GM23338 (cell line): ENCODE data around the gene TMC2. TPM values are rescaled to one million over a fixed set of nuclear protein-coding genes. Genes with fewer than 3 reads are reported as not detected.
A peak's percentile ranks its signal among the peaks of the same experiment; 100 is the strongest.

ENCODE experiments used
- ATAC-seq: fragments of 200-7000 bp; cut with Tn5 transposase; 3 replicates; pipeline ENCODE4 v1.9.1; 2020
- DNase-seq: peaks from one replicate; pipeline ENCODE4 v3.0.0-alpha.2; 2015; ENCODE audit warnings: low spot score
- H2AFZ ChIP-seq: fragments of 200-600 bp; sonication (generic); 2 replicates; pipeline ENCODE4 v1.8.0; 2016; ENCODE audit warnings: antibody characterized with exemption, mild to moderate bottlenecking, moderate library complexity
- H3F3A ChIP-seq: fragments of 200-600 bp; sonication (generic); replicated peaks from 2 replicates; pipeline ENCODE4 v1.8.0; 2017; ENCODE audit warnings: antibody characterized with exemption, mixed run types, low read depth
- H3K27ac ChIP-seq: fragments of 200-600 bp; sonication (generic); 2 replicates; pipeline ENCODE4 v1.6.1; 2016; ENCODE audit warnings: low read depth
- H3K27me3 ChIP-seq: fragments of 200-600 bp; sonication (generic); 2 replicates; pipeline ENCODE4 v1.8.0; 2016; ENCODE audit warnings: mild to moderate bottlenecking, mixed run types, moderate library complexity; ENCODE audit not compliant: insufficient read depth
- H3K36me3 ChIP-seq: fragments of 200-600 bp; sonication (generic); 2 replicates; pipeline ENCODE4 v1.8.0; 2016; ENCODE audit warnings: mild to moderate bottlenecking; ENCODE audit not compliant: insufficient read depth
- H3K4me1 ChIP-seq: fragments of 200-600 bp; sonication (generic); 2 replicates; pipeline ENCODE4 v1.8.0; 2016; ENCODE audit warnings: mild to moderate bottlenecking, moderate library complexity; ENCODE audit not compliant: insufficient read depth
- H3K4me2 ChIP-seq: fragments of 200-600 bp; sonication (generic); 2 replicates; pipeline ENCODE4 v1.7.1; 2017; ENCODE audit warnings: mixed run types
- H3K4me3 ChIP-seq: fragments of 200-600 bp; sonication (generic); 2 replicates; pipeline ENCODE4 v1.6.1; 2016; ENCODE audit warnings: mixed run types
- H3K79me2 ChIP-seq: fragments of 200-600 bp; sonication (generic); replicated peaks from 2 replicates; pipeline ENCODE4 v1.8.0; 2017; ENCODE audit warnings: mild to moderate bottlenecking; ENCODE audit not compliant: insufficient read depth
- H3K9me2 ChIP-seq: fragments of 200-600 bp; sonication (generic); 2 replicates; pipeline ENCODE4 v1.8.0; 2017; ENCODE audit not compliant: insufficient read depth
- H4K20me1 ChIP-seq: fragments of 200-600 bp; sonication (generic); replicated peaks from 2 replicates; pipeline ENCODE4 v1.8.0; 2017; ENCODE audit warnings: mild to moderate bottlenecking; ENCODE audit not compliant: insufficient read depth
- H3K27ac Mint-ChIP-seq: 2 replicates; pipeline ENCODE4 v1.8.0; 2020; ENCODE audit warnings: inconsistent platforms, mild to moderate bottlenecking, moderate library complexity, mixed read lengths
- H3K27me3 Mint-ChIP-seq: 3 replicates; pipeline ENCODE4 v1.8.0; 2022; ENCODE audit warnings: low read depth, mild to moderate bottlenecking, moderate library complexity, mixed read lengths, inconsistent platforms; ENCODE audit not compliant: insufficient read depth, poor library complexity
- H3K36me3 Mint-ChIP-seq: 3 replicates; pipeline ENCODE4 v1.8.0; 2021; ENCODE audit warnings: low read depth, mild to moderate bottlenecking, inconsistent platforms, moderate library complexity, mixed read lengths
- H3K4me1 Mint-ChIP-seq: 3 replicates; pipeline ENCODE4 v1.8.0; 2020; ENCODE audit warnings: mild to moderate bottlenecking, inconsistent platforms, mixed read lengths
- H3K4me3 Mint-ChIP-seq: 3 replicates; pipeline ENCODE4 v1.8.0; 2021; ENCODE audit warnings: moderate library complexity, mild to moderate bottlenecking, inconsistent platforms, mixed read lengths
- H3K9me3 Mint-ChIP-seq: 3 replicates; pipeline ENCODE4 v1.8.0; 2020; ENCODE audit warnings: moderate library complexity, mild to moderate bottlenecking, inconsistent platforms, mixed read lengths
- CREB1 ChIP-seq: fragments of 250-450 bp; sonication (Bioruptor Pico); IDR thresholded peaks from 2 replicates; pipeline ENCODE4 v1.5.0; 2020; ENCODE audit warnings: low read depth, mild to moderate bottlenecking, moderate library complexity
- EZH2phosphoT487 ChIP-seq: fragments of 200-600 bp; sonication (generic); IDR thresholded peaks from one replicate; pipeline ENCODE4 v1.8.1; 2018; ENCODE audit warnings: antibody characterized with exemption; ENCODE audit not compliant: unreplicated experiment
- NANOG ChIP-seq: IDR thresholded peaks from 2 replicates; pipeline ENCODE4 v1.6.1; 2016; ENCODE audit warnings: antibody characterized with exemption, borderline replicate concordance
- POLR2AphosphoS5 ChIP-seq: IDR thresholded peaks from 2 replicates; pipeline ENCODE4 v1.6.1; 2016; ENCODE audit warnings: antibody characterized with exemption, low read depth
- STAT1 ChIP-seq: IDR thresholded peaks from one replicate; pipeline ENCODE4 v1.6.1; 2016; ENCODE audit warnings: antibody characterized with exemption; ENCODE audit not compliant: unreplicated experiment
- ZNF331 ChIP-seq: fragments of 250-450 bp; sonication (Bioruptor Pico); IDR thresholded peaks from 2 replicates; pipeline ENCODE4 v1.5.0; 2020; ENCODE audit warnings: low read depth, mild to moderate bottlenecking, moderate library complexity
- polyA plus RNA-seq: library from polyadenylated mRNA; unstranded; fragments of >200 nt; fragmentation: Nextera tagmentation; extraction: Ambion mirVana; gene quantifications from 2 replicates; pipeline ENCODE4 v1.2.1, GENCODE V29; 2016
- total RNA-seq: library from RNA; depleted of rRNA; stranded (reverse); fragments of >200 nt; shearing (Covaris generic); gene quantifications from 2 replicates; pipeline ENCODE4 v1.2.3, GENCODE V29; 2014
- TF ChIP-seq, protein P1 (sequence below), 2 experiments: fragments of 200-600 bp in 1 of 2; sonication (generic) in 1 of 2; conservative IDR thresholded peaks; 2 replicates each; pipeline versions ENCODE4 v1.5.1 to v1.6.1; 2016 to 2017; ENCODE audit warnings: antibody characterized with exemption in 2 of 2, low read depth in 2 of 2, mild to moderate bottlenecking in 2 of 2, moderate library complexity in 1 of 2
- TF ChIP-seq, protein P2 (sequence below): IDR thresholded peaks from 2 replicates; pipeline ENCODE4 v1.6.1; 2016; ENCODE audit warnings: antibody characterized with exemption
- TF ChIP-seq, protein P3 (sequence below): IDR thresholded peaks from one replicate; pipeline ENCODE4 v1.6.1; 2018; ENCODE audit warnings: antibody characterized with exemption; ENCODE audit not compliant: unreplicated experiment

The TMC2 gene
- total and polyA plus RNA-seq, 2 experiments from 2014 or later: not detected

DNA sequence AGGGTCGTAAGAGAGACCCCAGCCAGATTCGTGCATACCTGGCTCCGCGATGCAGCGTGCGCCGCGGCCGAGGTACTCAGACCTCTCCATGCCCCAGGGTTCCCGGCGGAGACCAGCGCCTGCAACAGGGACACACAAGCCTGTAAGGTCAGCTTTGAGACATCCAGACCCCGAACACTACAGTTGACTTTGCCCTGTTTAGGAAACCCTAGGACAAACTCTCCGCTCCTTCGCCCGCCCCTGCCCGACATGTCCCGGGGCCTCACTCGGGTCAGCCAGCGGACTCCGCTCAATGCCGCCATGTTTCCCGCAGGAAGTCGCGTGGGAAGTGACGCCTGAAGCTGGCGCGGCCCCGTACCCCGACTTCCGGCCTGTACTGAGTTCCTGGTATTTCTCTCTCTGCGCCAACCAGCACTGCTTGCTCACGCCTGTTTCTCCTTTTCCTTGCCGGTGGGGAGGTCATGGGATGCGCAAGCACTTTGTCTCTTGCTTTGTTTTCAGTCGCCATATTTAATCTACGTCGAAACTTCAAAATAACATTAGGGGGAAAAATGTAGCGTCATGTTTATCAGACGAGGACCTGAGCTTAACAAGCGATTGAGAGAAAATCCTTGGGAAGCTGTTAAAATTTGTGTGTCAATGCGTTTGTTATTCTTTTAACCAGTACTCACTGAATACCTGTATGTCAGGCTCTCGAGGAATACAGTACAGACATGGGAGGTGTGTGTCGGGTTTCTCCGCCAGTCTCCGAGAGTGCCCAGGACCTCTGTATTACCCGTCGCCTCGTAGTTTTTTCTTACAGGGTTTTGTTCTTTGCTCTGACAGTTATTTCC, 127.7 kb downstream of the TMC2 start, which contains the start of gene IDH3B (continued):
- TF ChIP-seq, protein P1, sequence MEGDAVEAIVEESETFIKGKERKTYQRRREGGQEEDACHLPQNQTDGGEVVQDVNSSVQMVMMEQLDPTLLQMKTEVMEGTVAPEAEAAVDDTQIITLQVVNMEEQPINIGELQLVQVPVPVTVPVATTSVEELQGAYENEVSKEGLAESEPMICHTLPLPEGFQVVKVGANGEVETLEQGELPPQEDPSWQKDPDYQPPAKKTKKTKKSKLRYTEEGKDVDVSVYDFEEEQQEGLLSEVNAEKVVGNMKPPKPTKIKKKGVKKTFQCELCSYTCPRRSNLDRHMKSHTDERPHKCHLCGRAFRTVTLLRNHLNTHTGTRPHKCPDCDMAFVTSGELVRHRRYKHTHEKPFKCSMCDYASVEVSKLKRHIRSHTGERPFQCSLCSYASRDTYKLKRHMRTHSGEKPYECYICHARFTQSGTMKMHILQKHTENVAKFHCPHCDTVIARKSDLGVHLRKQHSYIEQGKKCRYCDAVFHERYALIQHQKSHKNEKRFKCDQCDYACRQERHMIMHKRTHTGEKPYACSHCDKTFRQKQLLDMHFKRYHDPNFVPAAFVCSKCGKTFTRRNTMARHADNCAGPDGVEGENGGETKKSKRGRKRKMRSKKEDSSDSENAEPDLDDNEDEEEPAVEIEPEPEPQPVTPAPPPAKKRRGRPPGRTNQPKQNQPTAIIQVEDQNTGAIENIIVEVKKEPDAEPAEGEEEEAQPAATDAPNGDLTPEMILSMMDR (conservative IDR thresholded peaks at IDR 0.05; ENCODE audit: low read depth in 2 of 2): no peak
- TF ChIP-seq POLR2AphosphoS5 (peak; percentile 88), NANOG (peak; percentile 31; the same call in 1 of the 2 replicates), CREB1 (CRISPR knock-in tag) (peak; percentile 98)
- TF ChIP-seq, protein P2, sequence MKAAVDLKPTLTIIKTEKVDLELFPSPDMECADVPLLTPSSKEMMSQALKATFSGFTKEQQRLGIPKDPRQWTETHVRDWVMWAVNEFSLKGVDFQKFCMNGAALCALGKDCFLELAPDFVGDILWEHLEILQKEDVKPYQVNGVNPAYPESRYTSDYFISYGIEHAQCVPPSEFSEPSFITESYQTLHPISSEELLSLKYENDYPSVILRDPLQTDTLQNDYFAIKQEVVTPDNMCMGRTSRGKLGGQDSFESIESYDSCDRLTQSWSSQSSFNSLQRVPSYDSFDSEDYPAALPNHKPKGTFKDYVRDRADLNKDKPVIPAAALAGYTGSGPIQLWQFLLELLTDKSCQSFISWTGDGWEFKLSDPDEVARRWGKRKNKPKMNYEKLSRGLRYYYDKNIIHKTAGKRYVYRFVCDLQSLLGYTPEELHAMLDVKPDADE: peak; percentile 92

DNA sequence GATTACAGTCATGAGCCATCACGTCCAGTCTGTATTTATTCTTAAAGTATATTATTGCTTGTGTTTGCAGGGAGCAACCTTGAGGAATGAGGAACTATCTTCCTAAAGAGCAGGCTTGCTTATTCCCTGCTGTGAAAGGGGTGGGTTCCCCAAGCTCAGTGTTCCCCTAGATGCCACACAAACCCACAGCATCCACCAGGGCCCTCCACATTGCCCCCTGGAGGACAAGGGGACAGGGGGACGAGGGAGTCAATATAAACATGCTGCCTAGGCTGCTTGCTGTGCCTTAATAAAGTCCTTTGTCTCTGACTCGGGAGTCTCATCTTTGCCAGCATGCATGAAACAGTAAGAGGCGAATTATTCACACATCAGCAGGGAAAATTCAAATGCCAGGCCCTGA, 135.6 kb downstream of the TMC2 start:
- Histone ChIP-seq H2AFZ (no peak overlapping the region), H3K27me3 (peaks cover 8% of the 10 kb centered on the region; the same call in 1 of the 2 replicates), H3K27ac (no peak overlapping the region), H3K79me2 (no peaks in the 10 kb centered on the region), H3K4me3 (no peak overlapping the region), H3F3A (no peaks in the 10 kb centered on the region), H3K9me2 (no peaks in the 10 kb centered on the region), H3K4me2 (no peak overlapping the region), H3K36me3 (no peaks in the 10 kb centered on the region), H4K20me1 (no peaks in the 10 kb centered on the region), H3K4me1 (no peaks in the 10 kb centered on the region)
- Mint-ChIP-seq H3K9me3 (no peaks in the 10 kb centered on the region), H3K27me3 (peaks cover 3% of the 10 kb centered on the region), H3K4me1 (peaks cover 5% of the 10 kb centered on the region; the same call in 2 of the 3 replicates), H3K27ac (no peak overlapping the region; the same call in 1 of the 2 replicates), H3K36me3 (no peaks in the 10 kb centered on the region), H3K4me3 (no peak overlapping the region)
- ATAC-seq: peak; percentile 94
- TF ChIP-seq EZH2phosphoT487: no peak
- TF ChIP-seq, protein P1 (conservative IDR thresholded peaks at IDR 0.05; ENCODE audit: low read depth in 2 of 2): peak; percentile 69 to 72
- TF ChIP-seq STAT1: no peak
- no peak for TF ChIP-seq NANOG
- no peak for TF ChIP-seq ZNF331 (CRISPR knock-in tag)
- TF ChIP-seq, protein P3, sequence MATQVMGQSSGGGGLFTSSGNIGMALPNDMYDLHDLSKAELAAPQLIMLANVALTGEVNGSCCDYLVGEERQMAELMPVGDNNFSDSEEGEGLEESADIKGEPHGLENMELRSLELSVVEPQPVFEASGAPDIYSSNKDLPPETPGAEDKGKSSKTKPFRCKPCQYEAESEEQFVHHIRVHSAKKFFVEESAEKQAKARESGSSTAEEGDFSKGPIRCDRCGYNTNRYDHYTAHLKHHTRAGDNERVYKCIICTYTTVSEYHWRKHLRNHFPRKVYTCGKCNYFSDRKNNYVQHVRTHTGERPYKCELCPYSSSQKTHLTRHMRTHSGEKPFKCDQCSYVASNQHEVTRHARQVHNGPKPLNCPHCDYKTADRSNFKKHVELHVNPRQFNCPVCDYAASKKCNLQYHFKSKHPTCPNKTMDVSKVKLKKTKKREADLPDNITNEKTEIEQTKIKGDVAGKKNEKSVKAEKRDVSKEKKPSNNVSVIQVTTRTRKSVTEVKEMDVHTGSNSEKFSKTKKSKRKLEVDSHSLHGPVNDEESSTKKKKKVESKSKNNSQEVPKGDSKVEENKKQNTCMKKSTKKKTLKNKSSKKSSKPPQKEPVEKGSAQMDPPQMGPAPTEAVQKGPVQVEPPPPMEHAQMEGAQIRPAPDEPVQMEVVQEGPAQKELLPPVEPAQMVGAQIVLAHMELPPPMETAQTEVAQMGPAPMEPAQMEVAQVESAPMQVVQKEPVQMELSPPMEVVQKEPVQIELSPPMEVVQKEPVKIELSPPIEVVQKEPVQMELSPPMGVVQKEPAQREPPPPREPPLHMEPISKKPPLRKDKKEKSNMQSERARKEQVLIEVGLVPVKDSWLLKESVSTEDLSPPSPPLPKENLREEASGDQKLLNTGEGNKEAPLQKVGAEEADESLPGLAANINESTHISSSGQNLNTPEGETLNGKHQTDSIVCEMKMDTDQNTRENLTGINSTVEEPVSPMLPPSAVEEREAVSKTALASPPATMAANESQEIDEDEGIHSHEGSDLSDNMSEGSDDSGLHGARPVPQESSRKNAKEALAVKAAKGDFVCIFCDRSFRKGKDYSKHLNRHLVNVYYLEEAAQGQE: no peak
- no peak for TF ChIP-seq POLR2AphosphoS5
- peak; percentile 77 for DNase-seq
